Thoracic aorta (tissue), 2 donors: ENCODE results near the gene LLCFC1. TPM values are rescaled to one million over a fixed set of nuclear protein-coding genes. Genes with fewer than 3 reads are reported as not detected.

Experiments used
- ATAC-seq: fragments of 150-250 bp; one replicate; pipeline ENCODE4 v1.8.0; 2017; ENCODE audit warnings: low read depth; ENCODE audit not compliant: insufficient number of reproducible peaks, low FRiP score
- DNase-seq: peaks from one replicate; pipeline ENCODE4 v3.0.0-alpha.2; 2020; ENCODE audit warnings: low spot score
- H3K27ac ChIP-seq, 2 donors: fragments of 200-600 bp; sonication (generic); 1 replicate in 1 of 2; 2 replicates in 1 of 2; pipeline ENCODE4 v1.5.1; 2016; ENCODE audit warnings: mild to moderate bottlenecking in 2 of 2, moderate library complexity in 2 of 2
- H3K27me3 ChIP-seq: fragments of 200-600 bp; sonication (generic); replicated peaks from 2 replicates; pipeline ENCODE4 v1.6.0; 2016; ENCODE audit warnings: mild to moderate bottlenecking; ENCODE audit not compliant: insufficient read depth
- H3K36me3 ChIP-seq: fragments of 200-600 bp; sonication (generic); one replicate; pipeline ENCODE4 v1.5.1; 2016
- H3K4me1 ChIP-seq, 2 donors: fragments of 200-600 bp; sonication (generic); 1 replicate in 1 of 2; 2 replicates in 1 of 2; pipeline versions ENCODE4 v1.5.1 to v1.6.0; 2016; ENCODE audit warnings: low read depth in 2 of 2, mild to moderate bottlenecking in 1 of 2; ENCODE audit not compliant: control insufficient read depth in 1 of 2
- H3K4me3 ChIP-seq: fragments of 200-600 bp; sonication (generic); 2 replicates; pipeline ENCODE4 v1.5.1; 2016; ENCODE audit warnings: mild to moderate bottlenecking
- H3K9me3 ChIP-seq: fragments of 200-600 bp; sonication (generic); 2 replicates; pipeline ENCODE4 v1.5.1; 2016
- total RNA-seq, 2 donors: library from RNA; depleted of rRNA; stranded (reverse); fragments of >200 nt; gene quantifications; one replicate each; pipeline versions ENCODE4 v1.1.0 to v1.2.3, GENCODE V29; 2016
- TF ChIP-seq, protein P1 (sequence below): fragments of 200-600 bp; sonication (generic); IDR thresholded peaks from one replicate; pipeline ENCODE4 v1.5.1; 2019; ENCODE audit warnings: antibody characterized with exemption

Gene LLCFC1
- not detected for total RNA-seq

- TF ChIP-seq, protein P1, sequence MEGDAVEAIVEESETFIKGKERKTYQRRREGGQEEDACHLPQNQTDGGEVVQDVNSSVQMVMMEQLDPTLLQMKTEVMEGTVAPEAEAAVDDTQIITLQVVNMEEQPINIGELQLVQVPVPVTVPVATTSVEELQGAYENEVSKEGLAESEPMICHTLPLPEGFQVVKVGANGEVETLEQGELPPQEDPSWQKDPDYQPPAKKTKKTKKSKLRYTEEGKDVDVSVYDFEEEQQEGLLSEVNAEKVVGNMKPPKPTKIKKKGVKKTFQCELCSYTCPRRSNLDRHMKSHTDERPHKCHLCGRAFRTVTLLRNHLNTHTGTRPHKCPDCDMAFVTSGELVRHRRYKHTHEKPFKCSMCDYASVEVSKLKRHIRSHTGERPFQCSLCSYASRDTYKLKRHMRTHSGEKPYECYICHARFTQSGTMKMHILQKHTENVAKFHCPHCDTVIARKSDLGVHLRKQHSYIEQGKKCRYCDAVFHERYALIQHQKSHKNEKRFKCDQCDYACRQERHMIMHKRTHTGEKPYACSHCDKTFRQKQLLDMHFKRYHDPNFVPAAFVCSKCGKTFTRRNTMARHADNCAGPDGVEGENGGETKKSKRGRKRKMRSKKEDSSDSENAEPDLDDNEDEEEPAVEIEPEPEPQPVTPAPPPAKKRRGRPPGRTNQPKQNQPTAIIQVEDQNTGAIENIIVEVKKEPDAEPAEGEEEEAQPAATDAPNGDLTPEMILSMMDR: no peak
- H3K4me1 ChIP-seq: no peaks in the 10 kb centered on the region
- no peak for DNase-seq
- no peaks in the 10 kb centered on the region for H3K9me3 ChIP-seq
- no peak within 1 kb of the TSS for H3K27ac ChIP-seq
- no peak for ATAC-seq
- H3K4me3 ChIP-seq: no peak within 1 kb of the TSS
- no peaks in the 10 kb centered on the region for H3K27me3 ChIP-seq
- no peaks in the 10 kb centered on the region for H3K36me3 ChIP-seq
These were observed at the start of gene LLCFC1 for GRCh38 chr7:142939226-142939910. TSS of gene LLCFC1 (plus strand) at chr7:142939484. CDS start at chr7:142939622, 138 bp downstream.

GRCh38 chr7:142889816-142890215 lies 49.5 kb upstream of the LLCFC1 start:
- no peaks in the 10 kb centered on the region for H3K9me3 ChIP-seq
- no peak for ATAC-seq
- no peak overlapping the region for H3K4me3 ChIP-seq
- H3K27me3 ChIP-seq: no peaks in the 10 kb centered on the region
- TF ChIP-seq, protein P1: no peak
- DNase-seq: no peak
- H3K4me1 ChIP-seq: peaks cover 0 to 5% of the 10 kb centered on the region in 2 donors
- H3K27ac ChIP-seq: no peak overlapping the region
- no peaks in the 10 kb centered on the region for H3K36me3 ChIP-seq

- no peaks in the 10 kb centered on the region for H3K9me3 ChIP-seq
- H3K36me3 ChIP-seq: no peaks in the 10 kb centered on the region
- DNase-seq (no peak), ATAC-seq (no peak)
- H3K4me3 ChIP-seq: no peak overlapping the region
- H3K27me3 ChIP-seq: no peaks in the 10 kb centered on the region
- H3K27ac ChIP-seq: no peak overlapping the region
- H3K4me1 ChIP-seq: peaks cover 0 to under 1% of the 10 kb centered on the region in 2 donors
- TF ChIP-seq, protein P1: no peak
These were observed 48.3 kb upstream of the LLCFC1 start for GRCh38 chr7:142890874-142891485.

DNA sequence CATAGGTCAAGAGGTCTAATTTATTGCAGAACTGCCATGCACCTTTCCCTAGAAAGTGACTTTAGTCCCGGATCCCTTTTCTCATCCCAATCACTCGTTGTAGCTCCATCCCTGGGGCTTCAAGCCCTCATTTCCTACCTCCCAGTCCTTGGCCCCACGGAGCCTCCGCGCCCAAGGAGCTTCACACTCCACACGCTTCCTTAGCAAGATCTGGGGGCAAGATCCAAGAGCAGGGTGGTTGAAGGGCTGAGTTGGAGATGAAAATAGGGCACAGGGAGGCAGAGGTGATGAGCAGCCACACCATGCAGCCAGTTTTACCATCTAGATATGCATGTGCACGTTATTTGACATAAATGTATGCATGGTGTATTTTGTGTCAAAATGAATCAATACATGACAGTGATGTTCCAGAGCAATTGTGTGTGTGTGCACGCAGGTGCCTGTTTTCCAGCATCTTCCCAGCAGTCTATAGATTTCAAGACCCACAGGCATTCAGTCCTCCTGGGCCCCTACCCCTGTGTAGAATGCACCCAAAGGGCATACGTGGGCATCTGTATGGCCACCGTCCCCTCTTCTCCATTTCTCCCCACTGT lies 47.7 kb upstream of the LLCFC1 start:
- no peaks in the 10 kb centered on the region for H3K36me3 ChIP-seq
- H3K4me3 ChIP-seq: no peak overlapping the region
- no peaks in the 10 kb centered on the region for H3K4me1 ChIP-seq
- H3K27ac ChIP-seq: no peak overlapping the region
- no peak for DNase-seq
- no peaks in the 10 kb centered on the region for H3K27me3 ChIP-seq
- ATAC-seq: no peak
- TF ChIP-seq, protein P1: no peak
- no peaks in the 10 kb centered on the region for H3K9me3 ChIP-seq

GRCh38 chr7:142892951-142893350 lies 46.3 kb upstream of the LLCFC1 start:
- no peaks in the 10 kb centered on the region for H3K27me3 ChIP-seq
- ATAC-seq (no peak), DNase-seq (no peak)
- no peak overlapping the region for H3K4me3 ChIP-seq
- H3K27ac ChIP-seq: no peak overlapping the region
- TF ChIP-seq, protein P1: no peak
- no peaks in the 10 kb centered on the region for H3K4me1 ChIP-seq
- H3K36me3 ChIP-seq: no peaks in the 10 kb centered on the region
- no peaks in the 10 kb centered on the region for H3K9me3 ChIP-seq
